HFFc6 (cell line): Measurements from ENCODE around the gene MKRN1. TPM values are rescaled to one million over a fixed set of nuclear protein-coding genes. Genes with fewer than 3 reads are reported as not detected.

Source experiments
- total RNA-seq, 6 experiments: library from RNA; stranded (reverse); fragmentation: NEBNext Ultra II Directional; extraction: Animal tissue kit (Norgen Biotek cat#: 25700); gene quantifications; 2 replicates in 1 of 6; 3 replicates in 5 of 6; pipeline ENCODE4 v1.2.3, GENCODE V29; 2021

MKRN1 gene
- total RNA-seq, 6 experiments from 2014 or later = 62.8 to 67.5 (median 64.3) TPM

Other genes with a start within 250 kb of the MKRN1 start
- 10 to 100 TPM; 26.3 to 32.8 (median 27.1) TPM for gene SLC37A3, start 81.0 kb downstream of the MKRN1 start, total RNA-seq
- not detected for gene RAB19, start 75.4 kb downstream of the MKRN1 start, total RNA-seq
- gene DENND2A, start 161.3 kb upstream of the MKRN1 start, total RNA-seq = under 1 TPM; 0.50 to 0.99 (median 0.58) TPM
- gene ADCK2, start 193.4 kb upstream of the MKRN1 start, total RNA-seq = 10 to 100 TPM in 3 of 6 experiments, 1 to 10 TPM in 3; 9.2 to 13.6 (median 10.0) TPM
- 100 to 1,000 TPM; 176 to 254 (median 205) TPM for gene NDUFB2, start 217.2 kb upstream of the MKRN1 start, total RNA-seq